SU-DHL-6 (cell line): ENCODE measurements around the gene GNAT2.

Source experiments
- EZH2phosphoT487 ChIP-seq: fragments of 200-600 bp; sonication (generic), shearing (Covaris generic); conservative IDR thresholded peaks from 2 replicates; pipeline ENCODE4 v1.6.1; 2018; ENCODE audit warnings: mild to moderate bottlenecking, antibody characterized with exemption, low read length, moderate library complexity, mixed read lengths
- TF ChIP-seq, protein P1 (sequence below): fragments of 200-600 bp; sonication (generic); IDR thresholded peaks from one replicate; pipeline ENCODE4 v1.5.1; 2017; ENCODE audit warnings: antibody characterized with exemption, mild to moderate bottlenecking, low read length, moderate library complexity; ENCODE audit not compliant: insufficient read depth, poor library complexity, severe bottlenecking

- TF ChIP-seq, protein P1, sequence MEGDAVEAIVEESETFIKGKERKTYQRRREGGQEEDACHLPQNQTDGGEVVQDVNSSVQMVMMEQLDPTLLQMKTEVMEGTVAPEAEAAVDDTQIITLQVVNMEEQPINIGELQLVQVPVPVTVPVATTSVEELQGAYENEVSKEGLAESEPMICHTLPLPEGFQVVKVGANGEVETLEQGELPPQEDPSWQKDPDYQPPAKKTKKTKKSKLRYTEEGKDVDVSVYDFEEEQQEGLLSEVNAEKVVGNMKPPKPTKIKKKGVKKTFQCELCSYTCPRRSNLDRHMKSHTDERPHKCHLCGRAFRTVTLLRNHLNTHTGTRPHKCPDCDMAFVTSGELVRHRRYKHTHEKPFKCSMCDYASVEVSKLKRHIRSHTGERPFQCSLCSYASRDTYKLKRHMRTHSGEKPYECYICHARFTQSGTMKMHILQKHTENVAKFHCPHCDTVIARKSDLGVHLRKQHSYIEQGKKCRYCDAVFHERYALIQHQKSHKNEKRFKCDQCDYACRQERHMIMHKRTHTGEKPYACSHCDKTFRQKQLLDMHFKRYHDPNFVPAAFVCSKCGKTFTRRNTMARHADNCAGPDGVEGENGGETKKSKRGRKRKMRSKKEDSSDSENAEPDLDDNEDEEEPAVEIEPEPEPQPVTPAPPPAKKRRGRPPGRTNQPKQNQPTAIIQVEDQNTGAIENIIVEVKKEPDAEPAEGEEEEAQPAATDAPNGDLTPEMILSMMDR, result no peak
- TF ChIP-seq EZH2phosphoT487, result no peak
Observed at GRCh38 chr1:109579491-109579890, 39.9 kb downstream of the GNAT2 start.
